LNCaP clone FGC (cell line): ENCODE results near the gene TRIM2.

ENCODE experiments used
- DNase-seq: peaks from one replicate; pipeline ENCODE4 v3.0.0-alpha.2; 2011; ENCODE audit warnings: low read depth
- H3K4me3 ChIP-seq: 2 replicates; pipeline ENCODE4 v1.5.1; 2011; ENCODE audit warnings: mild to moderate bottlenecking, low read depth, low read length, control low read depth
- CTCF ChIP-seq: IDR thresholded peaks from 2 replicates; pipeline ENCODE4 v1.5.1; 2012; ENCODE audit warnings: mild to moderate bottlenecking; ENCODE audit not compliant: control insufficient read depth, insufficient read depth; ENCODE audit errors: extremely low read depth

Gene TRIM2

GRCh38 chr4:153257991-153258390 is 53.7 kb downstream of the TRIM2 start:
- TF ChIP-seq CTCF, result no peak
- H3K4me3 ChIP-seq, result no peak overlapping the region
- no peak for DNase-seq

- no peak overlapping the region for H3K4me3 ChIP-seq
- DNase-seq, result no peak
- no peak for TF ChIP-seq CTCF
These were observed 54.5 kb downstream of the TRIM2 start for GRCh38 chr4:153258750-153259149.

- no peak for DNase-seq
- TF ChIP-seq CTCF, result no peak
- H3K4me3 ChIP-seq, result no peak overlapping the region
These were observed 55.4 kb downstream of the TRIM2 start for GRCh38 chr4:153259661-153260060.

GRCh38 chr4:153260132-153260531 is 55.9 kb downstream of the TRIM2 start:
- no peak for DNase-seq
- H3K4me3 ChIP-seq, result no peak overlapping the region
- TF ChIP-seq CTCF, result no peak

GRCh38 chr4:153260553-153261300 is 56.5 kb downstream of the TRIM2 start:
- TF ChIP-seq CTCF, result no peak
- H3K4me3 ChIP-seq, result no peak overlapping the region
- no peak for DNase-seq

- no peak for TF ChIP-seq CTCF
- no peak for DNase-seq
- no peak overlapping the region for H3K4me3 ChIP-seq
These were observed 57.2 kb downstream of the TRIM2 start for GRCh38 chr4:153261461-153261860.

GRCh38 chr4:153261914-153262313 is 57.7 kb downstream of the TRIM2 start:
- no peak for DNase-seq
- TF ChIP-seq CTCF, result no peak
- no peak overlapping the region for H3K4me3 ChIP-seq
